CD14-positive monocyte (primary cell): Measurements from ENCODE around the gene NOL12. TPM values are rescaled to one million over a fixed set of nuclear protein-coding genes. Genes with fewer than 3 reads are reported as not detected.
"Not testable (repeated sequence)": the region's sequence is repeated elsewhere in the genome, so short reads cannot be mapped to it uniquely, and the experiment has no call there.

Source experiments
- DNase-seq, 3 donors: peaks; one replicate each; pipeline ENCODE4 v3.0.0-alpha.2; 2011 to 2022
- H2AFZ ChIP-seq: 2 replicates; pipeline ENCODE4 v1.6.0; 2012; ENCODE audit warnings: mild to moderate bottlenecking, low read depth, low read length, inconsistent platforms; ENCODE audit not compliant: insufficient read depth, poor library complexity, severe bottlenecking
- H3K27ac ChIP-seq, 2 donors: 1 replicate in 1 of 2; 2 replicates in 1 of 2; pipeline ENCODE4 v1.5.1; 2012 to 2013; ENCODE audit warnings: low read length in 2 of 2, control low read depth in 1 of 2, inconsistent platforms in 1 of 2, low read depth in 1 of 2, mild to moderate bottlenecking in 1 of 2
- H3K27me3 ChIP-seq, 2 donors: one replicate each; pipeline versions ENCODE4 v1.6.0 to v1.6.1; 2011 to 2013; ENCODE audit warnings: low read length in 2 of 2; ENCODE audit not compliant: control insufficient read depth in 2 of 2, insufficient read depth in 2 of 2
- H3K36me3 ChIP-seq, 2 donors: replicated peaks in 1 of 2; 1 replicate in 1 of 2; 2 replicates in 1 of 2; pipeline versions ENCODE4 v1.5.1 to v1.6.1; 2012 to 2013; ENCODE audit warnings: low read length in 2 of 2, control low read depth in 1 of 2, inconsistent platforms in 1 of 2, mild to moderate bottlenecking in 1 of 2; ENCODE audit not compliant: insufficient read depth in 2 of 2, control insufficient read depth in 1 of 2
- H3K4me1 ChIP-seq, 2 donors: 1 replicate in 1 of 2; 2 replicates in 1 of 2; pipeline versions ENCODE4 v1.5.1 to v1.6.1; 2012 to 2013; ENCODE audit warnings: low read length in 2 of 2, control low read depth in 1 of 2, inconsistent platforms in 1 of 2, mild to moderate bottlenecking in 1 of 2, moderate library complexity in 1 of 2; ENCODE audit not compliant: insufficient read depth in 2 of 2, control insufficient read depth in 1 of 2
- H3K4me2 ChIP-seq: replicated peaks from 2 replicates; pipeline ENCODE3; 2012; ENCODE audit warnings: low read length, moderate library complexity, mild to moderate bottlenecking; ENCODE audit not compliant: poor library complexity, severe bottlenecking; ENCODE audit errors: extremely low read depth
- H3K4me3 ChIP-seq, 3 experiments: fragments of 200-600 bp in 1 of 3; sonication (generic) in 1 of 3; replicated peaks in 1 of 3; 1 replicate in 2 of 3; 2 replicates in 1 of 3; pipeline ENCODE4 v1.5.1; 2011 to 2013; ENCODE audit warnings: low read length in 3 of 3, mild to moderate bottlenecking in 3 of 3, control low read depth in 2 of 3, low read depth in 2 of 3, inconsistent platforms in 1 of 3, moderate library complexity in 1 of 3
- H3K79me2 ChIP-seq: 2 replicates; pipeline ENCODE4 v1.6.0; 2012; ENCODE audit warnings: mild to moderate bottlenecking, control low read depth, inconsistent platforms, low read length, moderate library complexity; ENCODE audit not compliant: insufficient read depth
- H3K9ac ChIP-seq: 2 replicates; pipeline ENCODE4 v1.6.0; 2017; ENCODE audit warnings: low read length, mild to moderate bottlenecking; ENCODE audit not compliant: insufficient read depth, poor library complexity, severe bottlenecking
- H3K9me3 ChIP-seq, 2 donors: replicated peaks in 1 of 2; 1 replicate in 1 of 2; 2 replicates in 1 of 2; pipeline versions ENCODE4 v1.5.1 to v1.6.1; 2012 to 2013; ENCODE audit warnings: low read length in 2 of 2, control low read depth in 1 of 2; ENCODE audit not compliant: control insufficient read depth in 1 of 2, insufficient read depth in 1 of 2
- H4K20me1 ChIP-seq: 2 replicates; pipeline ENCODE4 v1.6.0; 2012; ENCODE audit warnings: mild to moderate bottlenecking, low read length, control low read depth, moderate library complexity; ENCODE audit not compliant: insufficient read depth
- H3K27ac Mint-ChIP-seq, 7 donors: one replicate each; pipeline ENCODE4 v1.8.0; 2020; ENCODE audit warnings: mild to moderate bottlenecking in 7 of 7, mixed read lengths in 7 of 7, moderate library complexity in 6 of 7, inconsistent platforms in 2 of 7
- H3K27me3 Mint-ChIP-seq, 3 donors: one replicate each; pipeline ENCODE4 v1.8.0; 2021 to 2022; ENCODE audit warnings: low read depth in 3 of 3, mild to moderate bottlenecking in 3 of 3, mixed read lengths in 3 of 3, moderate library complexity in 3 of 3, inconsistent platforms in 1 of 3
- H3K36me3 Mint-ChIP-seq, 2 donors: one replicate each; pipeline ENCODE4 v1.8.0; 2020; ENCODE audit warnings: mixed read lengths in 2 of 2, inconsistent platforms in 1 of 2, mild to moderate bottlenecking in 1 of 2
- H3K4me1 Mint-ChIP-seq: one replicate; pipeline ENCODE4 v1.8.0; 2020; ENCODE audit warnings: mild to moderate bottlenecking, mixed read lengths
- H3K4me3 Mint-ChIP-seq, 2 donors: one replicate each; pipeline ENCODE4 v1.8.0; 2020; ENCODE audit warnings: mild to moderate bottlenecking in 2 of 2, mixed read lengths in 2 of 2, moderate library complexity in 1 of 2
- H3K9me3 Mint-ChIP-seq, 7 donors: one replicate each; pipeline ENCODE4 v1.8.0; 2020 to 2022; ENCODE audit warnings: mixed read lengths in 7 of 7, mild to moderate bottlenecking in 6 of 7, moderate library complexity in 6 of 7, inconsistent platforms in 2 of 7
- WGBS: methylation state at CpG from one replicate; pipeline ENCODE4 v1.1.5; 2013; ENCODE audit warnings: missing lambda C conversion rate; ENCODE audit not compliant: insufficient coverage; 5-methylcytosine and 5-hydroxymethylcytosine counted together
- intact Hi-C, 2 donors: fragments of 100-400 bp; cut with micrococcal nuclease; formaldehyde crosslinking; loops; one replicate each; pipeline versions ENCODE4 v1.15.0 to v1.15.1; 2023
- polyA plus RNA-seq, 3 donors: library from polyadenylated mRNA; depleted of rRNA in 1 of 3; unstranded in 2 of 3; stranded (reverse) in 1 of 3; fragments of 300-500 nt in 2 of 3; fragments of >200 nt in 1 of 3; fragmentation: Illumina TruSeq in 2 of 3; gene quantifications; 1 replicate in 2 of 3; 2 replicates in 1 of 3; pipeline ENCODE4 v1.2.3, GENCODE V29; 2012 to 2021
- TF ChIP-seq, protein P1 (sequence below): fragments of 200-600 bp; IDR thresholded peaks from one replicate; pipeline ENCODE4 v1.8.0; 2022; ENCODE audit warnings: antibody characterized with exemption, mild to moderate bottlenecking

The NOL12 gene
- polyA plus RNA-seq, 3 donors, result 47.3 to 52.0 (median 49.2) TPM

- 98% methylated on average over 18 of the region's 18 CpGs for WGBS
- no peak overlapping the region for H3K4me2 ChIP-seq
Measured at GRCh38 chr22:37690901-37691504, 4.9 kb downstream of the NOL12 start.

GRCh38 chr22:37692627-37693285 lies 6.6 kb downstream of the NOL12 start:
- H3K9me3 Mint-ChIP-seq, result no peaks in the 10 kb centered on the region
- 93% methylated on average over 9 of the region's 15 CpGs for WGBS
- Histone ChIP-seq H3K36me3 (peaks cover 57 to 76% of the 10 kb centered on the region in 2 donors), H3K4me2 (no peak overlapping the region), H3K79me2 (peaks cover 16% of the 10 kb centered on the region), H3K9me3 (no peaks in the 10 kb centered on the region), H3K4me3 (no peak overlapping the region), H4K20me1 (peaks cover 14% of the 10 kb centered on the region), H3K4me1 (peaks cover 16 to 24% of the 10 kb centered on the region in 2 donors), H3K27me3 (no peaks in the 10 kb centered on the region), H3K27ac (no peak overlapping the region), H3K9ac (no peak overlapping the region), H2AFZ (no peak overlapping the region)
- peaks cover 0 to 2% (median 2%) of the 10 kb centered on the region in 3 donors for H3K27me3 Mint-ChIP-seq
- DNase-seq, result no peak
- H3K36me3 Mint-ChIP-seq, result peaks cover 62 to 82% of the 10 kb centered on the region in 2 donors
- TF ChIP-seq, protein P1, sequence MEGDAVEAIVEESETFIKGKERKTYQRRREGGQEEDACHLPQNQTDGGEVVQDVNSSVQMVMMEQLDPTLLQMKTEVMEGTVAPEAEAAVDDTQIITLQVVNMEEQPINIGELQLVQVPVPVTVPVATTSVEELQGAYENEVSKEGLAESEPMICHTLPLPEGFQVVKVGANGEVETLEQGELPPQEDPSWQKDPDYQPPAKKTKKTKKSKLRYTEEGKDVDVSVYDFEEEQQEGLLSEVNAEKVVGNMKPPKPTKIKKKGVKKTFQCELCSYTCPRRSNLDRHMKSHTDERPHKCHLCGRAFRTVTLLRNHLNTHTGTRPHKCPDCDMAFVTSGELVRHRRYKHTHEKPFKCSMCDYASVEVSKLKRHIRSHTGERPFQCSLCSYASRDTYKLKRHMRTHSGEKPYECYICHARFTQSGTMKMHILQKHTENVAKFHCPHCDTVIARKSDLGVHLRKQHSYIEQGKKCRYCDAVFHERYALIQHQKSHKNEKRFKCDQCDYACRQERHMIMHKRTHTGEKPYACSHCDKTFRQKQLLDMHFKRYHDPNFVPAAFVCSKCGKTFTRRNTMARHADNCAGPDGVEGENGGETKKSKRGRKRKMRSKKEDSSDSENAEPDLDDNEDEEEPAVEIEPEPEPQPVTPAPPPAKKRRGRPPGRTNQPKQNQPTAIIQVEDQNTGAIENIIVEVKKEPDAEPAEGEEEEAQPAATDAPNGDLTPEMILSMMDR, result no peak
- H3K4me3 Mint-ChIP-seq, result no peak overlapping the region
- peaks cover 23% of the 10 kb centered on the region for H3K4me1 Mint-ChIP-seq
- intact Hi-C loops, result no loop called here
- H3K27ac Mint-ChIP-seq, result no peak overlapping the region

More at GRCh38 chr22:37690901-37691504, 4.9 kb downstream of the NOL12 start:
- Histone ChIP-seq H3K27ac (no peak overlapping the region), H2AFZ (no peak overlapping the region), H3K4me3 (no peak overlapping the region), H4K20me1 (peaks cover 23% of the 10 kb centered on the region), H3K9ac (no peak overlapping the region), H3K27me3 (no peaks in the 10 kb centered on the region), H3K79me2 (peaks cover 32% of the 10 kb centered on the region), H3K36me3 (peaks cover 57 to 76% of the 10 kb centered on the region in 2 donors), H3K9me3 (no peaks in the 10 kb centered on the region), H3K4me1 (peaks cover 16 to 22% of the 10 kb centered on the region in 2 donors)
- Mint-ChIP-seq H3K9me3 (no peaks in the 10 kb centered on the region), H3K4me1 (peaks cover 25% of the 10 kb centered on the region), H3K27ac (no peak overlapping the region), H3K36me3 (peaks cover 63 to 85% of the 10 kb centered on the region in 2 donors), H3K27me3 (peaks cover 0 to 2% (median 0%) of the 10 kb centered on the region in 3 donors), H3K4me3 (no peak overlapping the region)
- intact Hi-C loops, result no loop called here
- no peak for DNase-seq
- TF ChIP-seq, protein P1, result no peak

DNA sequence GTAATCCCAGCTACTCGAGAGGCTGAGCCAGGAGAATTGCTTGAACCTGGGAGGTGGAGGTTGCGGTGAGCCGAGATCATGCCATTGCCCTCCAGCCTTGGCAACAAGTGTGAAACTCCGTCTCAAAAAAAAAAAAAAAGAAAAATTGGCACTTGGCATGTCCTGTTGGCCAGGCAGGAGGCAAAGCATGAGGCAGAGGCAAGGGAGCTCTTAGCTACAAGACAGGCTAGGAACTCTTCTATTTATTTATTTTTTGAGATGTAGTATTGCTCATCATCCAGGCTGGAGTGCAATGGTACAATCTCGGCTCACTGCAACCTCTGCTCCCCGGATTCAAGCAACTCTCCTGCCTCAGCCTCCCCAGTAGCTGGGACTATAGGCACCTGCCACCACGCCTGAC lies 8.0 kb downstream of the NOL12 start:
- H3K27me3 Mint-ChIP-seq, H3K4me3 ChIP-seq, intact Hi-C loops, H2AFZ ChIP-seq, H4K20me1 ChIP-seq, DNase-seq, H3K27me3 ChIP-seq, H3K4me2 ChIP-seq, H3K4me3 Mint-ChIP-seq, H3K9me3 ChIP-seq, H3K79me2 ChIP-seq, H3K9me3 Mint-ChIP-seq, H3K9ac ChIP-seq, H3K27ac ChIP-seq: not testable (repeated sequence)
- Mint-ChIP-seq H3K27ac (peak overlapping the region in 1 of 7 donors; percentile 28), H3K4me1 (peaks cover 16% of the 10 kb centered on the region), H3K36me3 (peaks cover 49 to 69% of the 10 kb centered on the region in 2 donors)
- Histone ChIP-seq H3K36me3 (peaks cover 45 to 63% of the 10 kb centered on the region in 2 donors), H3K4me1 (peaks cover 16 to 19% of the 10 kb centered on the region in 2 donors)
- WGBS, result 100% methylated on average over 1 of the region's 7 CpGs
